SK-N-SH (cell line): ENCODE data around the gene HSD11B1L. TPM values are rescaled to one million over a fixed set of nuclear protein-coding genes. Genes with fewer than 3 reads are reported as not detected.

Source experiments
- CTCF ChIA-PET: fragments of 300-600, 350-600 bp; formaldehyde crosslinking; extraction: SDS; loops from one replicate; lab custom pipeline; 2021; lab: Yijun Ruan, JAX
- POLR2A ChIA-PET: fragments of 350-600 bp; sonication (Branson Sonifier 250); formaldehyde crosslinking; extraction: SDS; loops from one replicate; lab custom pipeline; 2020; ENCODE audit warnings: antibody characterized with exemption, inconsistent platforms; lab: Yijun Ruan, JAX
- DNase-seq: peaks from one replicate; pipeline ENCODE4 v3.0.0; 2012
- H2AFZ ChIP-seq: fragments of 200-600 bp; sonication (generic); 2 replicates; pipeline ENCODE4 v1.8.1; 2016; ENCODE audit warnings: antibody characterized with exemption, mild to moderate bottlenecking, low read depth
- H3F3A ChIP-seq: fragments of 200-600 bp; sonication (generic); replicated peaks from 2 replicates; pipeline ENCODE3; 2016; ENCODE audit warnings: antibody characterized with exemption, mild to moderate bottlenecking; ENCODE audit not compliant: insufficient read depth
- H3K27ac ChIP-seq, 2 experiments: fragments of 200-500 bp in 1 of 2; fragments of 200-600 bp in 1 of 2; sonication (Bioruptor generic) in 1 of 2; sonication (generic), shearing (Covaris generic) in 1 of 2; 2 replicates each; pipeline versions ENCODE4 v1.5.1 to v1.6.1; 2014 to 2016; ENCODE audit warnings: low read depth in 2 of 2, inconsistent platforms in 1 of 2, low read length in 1 of 2, mild to moderate bottlenecking in 1 of 2, mixed read lengths in 1 of 2
- H3K27me3 ChIP-seq: fragments of 200-600 bp; sonication (generic), shearing (Covaris generic); 2 replicates; pipeline ENCODE4 v1.6.1; 2016; ENCODE audit warnings: mixed run types; ENCODE audit not compliant: insufficient read depth
- H3K36me3 ChIP-seq, 2 experiments: fragments of 200-500 bp in 1 of 2; fragments of 200-600 bp in 1 of 2; sonication (Bioruptor generic) in 1 of 2; sonication (generic) in 1 of 2; replicated peaks in 1 of 2; 2 replicates each; pipeline versions ENCODE3 to v1.5.1; 2014 to 2016; ENCODE audit warnings: low read length in 1 of 2, mild to moderate bottlenecking in 1 of 2; ENCODE audit not compliant: insufficient read depth in 2 of 2, control insufficient read depth in 1 of 2
- H3K4me1 ChIP-seq, 2 experiments: fragments of 200-500 bp in 1 of 2; fragments of 200-600 bp in 1 of 2; sonication (Bioruptor generic) in 1 of 2; sonication (generic), shearing (Covaris generic) in 1 of 2; 2 replicates each; pipeline versions ENCODE4 v1.5.1 to v1.6.1; 2014 to 2016; ENCODE audit warnings: low read depth in 1 of 2, low read length in 1 of 2, mixed run types in 1 of 2; ENCODE audit not compliant: insufficient read depth in 2 of 2, control insufficient read depth in 1 of 2
- H3K4me2 ChIP-seq: fragments of 200-600 bp; sonication (generic), shearing (Covaris generic); 2 replicates; pipeline ENCODE4 v1.6.1; 2017; ENCODE audit warnings: mixed run types
- H3K4me3 ChIP-seq, 2 experiments: fragments of 200-500 bp in 1 of 2; fragments of 200-600 bp in 1 of 2; sonication (Bioruptor generic) in 1 of 2; sonication (generic), shearing (Covaris generic) in 1 of 2; 2 replicates each; pipeline versions ENCODE4 v1.5.1 to v1.8.1; 2014 to 2016; ENCODE audit warnings: low read depth in 2 of 2, inconsistent platforms in 1 of 2, low read length in 1 of 2, mild to moderate bottlenecking in 1 of 2, mixed read lengths in 1 of 2, moderate library complexity in 1 of 2
- H3K79me2 ChIP-seq: fragments of 200-600 bp; sonication (generic); 2 replicates; pipeline ENCODE4 v1.8.1; 2017; ENCODE audit warnings: mild to moderate bottlenecking; ENCODE audit not compliant: insufficient read depth
- H3K9ac ChIP-seq: fragments of 200-600 bp; sonication (generic); 2 replicates; pipeline ENCODE4 v1.6.1; 2017; ENCODE audit warnings: mixed run types
- H3K9me2 ChIP-seq: fragments of 200-600 bp; sonication (generic); 2 replicates; pipeline ENCODE4 v1.6.1; 2017; ENCODE audit warnings: mixed run types
- H3K9me3 ChIP-seq: fragments of 200-600 bp; sonication (generic); 2 replicates; pipeline ENCODE4 v1.6.1; 2017; ENCODE audit warnings: mixed run types, mild to moderate bottlenecking, moderate library complexity
- H4K20me1 ChIP-seq: fragments of 200-600 bp; sonication (generic); 2 replicates; pipeline ENCODE4 v1.6.1; 2017; ENCODE audit warnings: mild to moderate bottlenecking, mixed run types; ENCODE audit not compliant: insufficient read depth
- CHD2 ChIP-seq: fragments of 150-350 bp; IDR thresholded peaks from 2 replicates; pipeline ENCODE4 v1.6.1; 2018; ENCODE audit warnings: low read length; ENCODE audit not compliant: partially characterized antibody
- CTCF ChIP-seq: fragments of 200-600 bp; sonication (generic); IDR thresholded peaks from 2 replicates; pipeline ENCODE4 v1.6.1; 2017; ENCODE audit warnings: antibody characterized with exemption, mild to moderate bottlenecking, moderate library complexity
- ELF1 ChIP-seq: IDR thresholded peaks from 2 replicates; pipeline ENCODE4 v1.4.0; 2012
- EP300 ChIP-seq, 2 experiments: IDR thresholded peaks; 2 replicates each; pipeline versions ENCODE4 v1.4.0 to v1.6.1; 2012; ENCODE audit warnings: borderline replicate concordance in 1 of 2, low read depth in 1 of 2, low read length in 1 of 2
- EZH2phosphoT487 ChIP-seq: fragments of 200-600 bp; sonication (generic); IDR thresholded peaks from 2 replicates; pipeline ENCODE4 v1.6.1; 2017; ENCODE audit warnings: low read depth, mixed run types, mild to moderate bottlenecking, antibody characterized with exemption, moderate library complexity, borderline replicate concordance
- FOXJ3 ChIP-seq: sonication (generic); formaldehyde crosslinking; IDR thresholded peaks from 2 replicates; pipeline ENCODE4 v1.5.1; 2020; ENCODE audit warnings: mild to moderate bottlenecking, missing genetic modification reagents
- FOXM1 ChIP-seq: IDR thresholded peaks from 2 replicates; pipeline ENCODE4 v1.4.0; 2012; ENCODE audit warnings: low read depth, mild to moderate bottlenecking
- GABPA ChIP-seq: IDR thresholded peaks from 2 replicates; pipeline ENCODE4 v1.4.0; 2012; ENCODE audit warnings: low read depth, mild to moderate bottlenecking
- GATA2 ChIP-seq: sonication (generic); formaldehyde crosslinking; IDR thresholded peaks from 2 replicates; pipeline ENCODE4 v1.5.0; 2020; ENCODE audit warnings: mild to moderate bottlenecking, missing genetic modification reagents
- IRF3 ChIP-seq: fragments of 150-350 bp; IDR thresholded peaks from 2 replicates; pipeline ENCODE4 v1.6.1; 2016; ENCODE audit warnings: mild to moderate bottlenecking, low read depth, low read length
- MAX ChIP-seq: IDR thresholded peaks from 2 replicates; pipeline ENCODE4 v1.4.0; 2012; ENCODE audit warnings: low read depth
- MEF2A ChIP-seq: IDR thresholded peaks from 2 replicates; pipeline ENCODE4 v1.4.0; 2012; ENCODE audit warnings: low read depth, borderline replicate concordance
- NFIC ChIP-seq: IDR thresholded peaks from 2 replicates; pipeline ENCODE4 v1.4.0; 2012; ENCODE audit warnings: borderline replicate concordance
- NRF1 ChIP-seq: IDR thresholded peaks from 2 replicates; pipeline ENCODE4 v1.6.1; 2012; ENCODE audit warnings: low read depth, mild to moderate bottlenecking, low read length
- PBX3 ChIP-seq: IDR thresholded peaks from 2 replicates; pipeline ENCODE4; 2012
- RAD21 ChIP-seq: IDR thresholded peaks from 2 replicates; pipeline ENCODE4 v1.6.1; 2012; ENCODE audit warnings: mild to moderate bottlenecking, low read length
- RFX5 ChIP-seq: IDR thresholded peaks from 2 replicates; pipeline ENCODE4 v1.6.1; 2012; ENCODE audit warnings: mild to moderate bottlenecking, improper control_type of control experiment, low read length
- SIN3A ChIP-seq: IDR thresholded peaks from 2 replicates; pipeline ENCODE4 v1.6.1; 2012; ENCODE audit warnings: low read depth, mild to moderate bottlenecking, low read length, moderate library complexity, borderline replicate concordance
- SMC3 ChIP-seq: IDR thresholded peaks from 2 replicates; pipeline ENCODE4 v1.6.1; 2012; ENCODE audit warnings: low read depth, low read length, improper control_type of control experiment
- YY1 ChIP-seq: IDR thresholded peaks from 2 replicates; pipeline ENCODE4 v1.4.0; 2012; ENCODE audit warnings: low read depth, mild to moderate bottlenecking
- WGBS: methylation state at CpG from one replicate; pipeline ENCODE4 v1.1.6; 2017; ENCODE audit warnings: low lambda C conversion rate; 5-methylcytosine and 5-hydroxymethylcytosine counted together
- polyA plus RNA-seq, 3 experiments: library from polyadenylated mRNA; depleted of rRNA; stranded (reverse); fragments of >200 nt; gene quantifications; 2 replicates each; pipeline ENCODE4 v1.2.3, GENCODE V29; 2012

The HSD11B1L gene
- polyA plus RNA-seq, 1 of the 3 experiments (the other 2 are of a cell fraction) = 53.3 TPM

GRCh38 chr19:5705552-5705951, 24.7 kb downstream of the HSD11B1L start:
- Histone ChIP-seq H3K79me2 (peaks cover 4% of the 10 kb centered on the region; the same call in 1 of the 2 replicates), H3K27ac (no peak overlapping the region), H3K9ac (no peak overlapping the region), H4K20me1 (no peaks in the 10 kb centered on the region), H3K4me2 (no peak overlapping the region), H2AFZ (no peak overlapping the region), H3K36me3 (peaks cover 23 to 39% of the 10 kb centered on the region in 2 experiments), H3K4me1 (no peaks in the 10 kb centered on the region), H3F3A (peaks cover 2% of the 10 kb centered on the region), H3K27me3 (no peaks in the 10 kb centered on the region), H3K9me2 (no peaks in the 10 kb centered on the region), H3K9me3 (no peaks in the 10 kb centered on the region), H3K4me3 (no peak overlapping the region)
- TF ChIP-seq NRF1 = no peak
- TF ChIP-seq RFX5 = no peak
- no peak for TF ChIP-seq SMC3
- TF ChIP-seq EP300 (IDR thresholded peaks at IDR 0.05; ENCODE audit: borderline replicate concordance in 1 of 2, low read depth in 1 of 2, low read length in 1 of 2) = no peak
- no peak for TF ChIP-seq MAX
- no peak for TF ChIP-seq EZH2phosphoT487
- no peak for TF ChIP-seq GATA2 (CRISPR knock-in tag)
- no peak for TF ChIP-seq CTCF
- no peak for TF ChIP-seq CHD2
- no peak for TF ChIP-seq MEF2A
- TF ChIP-seq YY1 = no peak
- no peak for TF ChIP-seq NFIC
- no peak for TF ChIP-seq SIN3A
- TF ChIP-seq ELF1 = no peak
- TF ChIP-seq RAD21 = no peak
- no peak for TF ChIP-seq GABPA
- no peak for TF ChIP-seq FOXM1
- no peak for TF ChIP-seq IRF3
- no peak for TF ChIP-seq PBX3
- TF ChIP-seq FOXJ3 = no peak
- POLR2A ChIA-PET = interaction anchor here (0.7 kb wide), 1 partner anchor 16 kb away, joined by 3 read pairs; no protein-coding TSS in a partner anchor
- CTCF ChIA-PET = interaction anchor here (1.3 kb wide), 1 partner anchor 15 kb away, joined by 5 read pairs; the partner anchor contains the start of gene CATSPERD
- DNase-seq = peak; percentile 34
- WGBS = 98% methylated on average over 9 of the region's 16 CpGs
